Astrocyte of the cerebellum (primary cell): ENCODE data around the gene PNRC1.
"Not testable (repeated sequence)": the region's sequence is repeated elsewhere in the genome, so short reads cannot be mapped to it uniquely, and the experiment has no call there.

Experiments
- DNase-seq: peaks from one replicate; pipeline ENCODE4 v3.0.0-alpha.2; 2011; ENCODE audit warnings: low read depth
- H3K4me3 ChIP-seq: 2 replicates; pipeline ENCODE4 v1.5.1; 2011; ENCODE audit warnings: mild to moderate bottlenecking, low read depth, low read length, moderate library complexity
- CTCF ChIP-seq: IDR thresholded peaks from 2 replicates; pipeline ENCODE4 v1.5.1; 2012; ENCODE audit warnings: low read length, low read depth, moderate library complexity, mild to moderate bottlenecking; ENCODE audit errors: missing control alignments
- in situ Hi-C: cut with HindIII; loops from 2 replicates; pipeline ENCODE4 v1.10.0; 2017; ENCODE audit warnings: low sequenced_read_pairs

Gene PNRC1

GRCh38 chr6:89037141-89037900 lies 43.2 kb upstream of the PNRC1 start:
- TF ChIP-seq CTCF = no peak
- H3K4me3 ChIP-seq = no peak overlapping the region
- no peak for DNase-seq
- in situ Hi-C loops = no loop called here

DNA sequence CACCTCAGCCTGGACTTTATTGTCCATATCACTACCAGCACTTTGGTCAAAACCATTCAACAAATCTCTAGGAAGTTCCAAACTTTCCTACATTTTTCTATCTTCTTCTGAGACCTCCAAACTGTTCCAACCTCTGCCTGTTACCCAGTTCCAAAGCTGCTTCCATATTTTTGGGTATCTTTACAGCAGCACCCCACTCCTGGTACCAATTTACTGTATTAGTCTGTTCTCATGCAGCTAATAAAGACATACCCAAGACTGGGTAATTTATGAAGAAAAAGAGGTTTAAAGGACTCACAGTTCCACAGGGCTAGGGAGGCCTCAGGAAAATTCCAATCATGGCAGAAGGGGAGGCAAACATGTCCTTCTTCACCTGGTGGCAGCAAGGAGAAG lies 42.7 kb upstream of the PNRC1 start:
- DNase-seq, in situ Hi-C loops: not testable (repeated sequence)

DNA sequence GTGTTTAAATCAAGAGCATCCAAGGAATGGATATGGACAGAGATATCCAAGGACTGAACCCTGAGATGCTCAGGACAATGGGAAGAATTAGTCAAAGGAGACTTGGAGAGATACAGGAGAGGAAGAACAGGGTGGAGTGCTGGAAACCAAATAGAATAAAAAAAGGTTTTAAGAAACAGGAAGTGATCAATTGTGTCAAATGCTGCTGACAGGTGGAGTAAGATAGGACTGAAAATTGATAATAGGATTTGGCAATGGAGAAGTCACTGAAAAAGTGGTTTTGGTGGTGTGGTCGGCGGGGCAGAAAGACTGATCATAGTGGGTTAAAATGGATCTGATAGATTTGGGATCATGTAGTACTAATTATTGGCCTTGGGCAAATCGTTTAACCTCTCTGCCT lies 37.9 kb upstream of the PNRC1 start:
- no peak for TF ChIP-seq CTCF
- no peak for DNase-seq
- in situ Hi-C loops = no loop called here
- H3K4me3 ChIP-seq = no peak overlapping the region

More for the DNA sequence above, 42.7 kb upstream of the PNRC1 start:
- not testable (repeated sequence) for H3K4me3 ChIP-seq

DNA sequence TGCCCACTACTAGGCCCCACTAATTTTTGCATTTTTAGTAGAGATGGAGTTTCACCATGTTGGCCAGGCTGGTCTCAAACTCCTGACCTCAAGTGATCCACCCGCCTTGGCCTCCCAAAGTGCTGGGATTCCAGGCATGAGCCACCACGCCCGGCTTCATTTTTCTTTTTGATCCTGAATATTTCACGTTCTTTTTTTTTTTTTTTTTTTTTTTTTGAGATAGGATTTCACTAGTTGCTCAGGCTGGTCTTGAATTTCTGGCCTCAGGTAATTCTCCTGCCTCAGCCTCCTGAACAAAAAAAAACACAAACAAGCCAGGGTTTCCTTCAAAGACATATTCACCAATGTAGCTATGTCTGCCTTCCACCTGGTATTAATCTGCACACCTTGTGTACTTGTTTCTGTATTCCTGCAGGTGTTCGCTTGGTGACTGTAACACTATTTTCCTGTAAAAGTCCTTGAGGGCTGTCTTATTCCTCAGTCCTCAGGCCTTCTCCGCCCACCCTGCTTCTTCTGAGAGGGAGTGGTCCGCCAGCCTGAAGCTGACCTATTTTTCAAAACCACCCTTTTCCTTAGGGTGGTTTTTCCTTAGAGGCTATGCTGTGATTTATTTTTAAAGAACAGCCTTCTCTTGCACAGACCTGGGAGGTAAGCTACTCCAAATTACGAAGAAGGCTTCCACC lies 36.1 kb upstream of the PNRC1 start:
- no peak for TF ChIP-seq CTCF
- H3K4me3 ChIP-seq = no peak overlapping the region
- in situ Hi-C loops = no loop called here
- no peak for DNase-seq

GRCh38 chr6:89045011-89045387 lies 35.6 kb upstream of the PNRC1 start:
- no peak for TF ChIP-seq CTCF
- no peak for DNase-seq
- H3K4me3 ChIP-seq = no peak overlapping the region
- in situ Hi-C loops = no loop called here

DNA sequence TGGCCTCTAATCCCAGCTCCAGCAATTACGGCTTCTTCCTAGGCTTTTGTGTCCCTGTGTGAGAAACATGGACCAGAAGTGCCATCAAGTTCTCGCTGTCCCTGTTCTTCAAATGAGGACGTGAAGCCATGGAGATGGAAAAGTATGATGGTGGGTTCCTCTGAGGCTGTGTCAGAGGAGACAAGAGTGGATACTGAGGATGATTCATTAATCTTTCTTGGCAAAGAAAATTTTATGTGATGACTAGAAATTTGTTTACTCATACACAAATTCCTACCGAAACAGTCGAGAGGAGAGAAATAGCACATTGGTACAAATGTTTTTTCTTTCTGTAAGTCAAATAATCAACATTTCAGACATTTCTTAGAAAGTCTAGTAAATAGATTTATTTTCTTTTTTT lies 35.0 kb upstream of the PNRC1 start:
- in situ Hi-C loops = no loop called here
- no peak for DNase-seq

More for the DNA sequence above, 35.0 kb upstream of the PNRC1 start:
- TF ChIP-seq CTCF = no peak
- H3K4me3 ChIP-seq = no peak overlapping the region
